CD4-positive, alpha-beta T cell treated with Interleukin-10 for 1 hour (primary cell): ENCODE results near the gene ZNF678.

Experiments
- DNase-seq: peaks from one replicate; pipeline ENCODE4 v3.0.0-alpha.2; 2020

ZNF678 gene

GRCh38 chr1:227726318-227726717 lies 163.0 kb downstream of the ZNF678 start:
- DNase-seq, result no peak
